Glomerular endothelial cell (primary cell): ENCODE measurements around the gene ZDBF2. TPM values are rescaled to one million over a fixed set of nuclear protein-coding genes. Genes with fewer than 3 reads are reported as not detected.
A peak's percentile ranks its signal among the peaks of the same experiment; 100 is the strongest.
"Not testable (repeated sequence)": the region's sequence is repeated elsewhere in the genome, so short reads cannot be mapped to it uniquely, and the experiment has no call there.

ENCODE experiments used
- DNase-seq: peaks from one replicate; pipeline ENCODE4 v3.0.0-alpha.2; 2011; ENCODE audit warnings: low read depth, low spot score; ENCODE audit errors: extremely low read depth
- total RNA-seq: library from RNA; depleted of rRNA; stranded (reverse); fragments of >200 nt; gene quantifications from 2 replicates; pipeline ENCODE4 v1.2.3, GENCODE V29; 2015

The ZDBF2 gene
- total RNA-seq, 1 donor from 2014 or later = 8.2 TPM

GRCh38 chr2:206259376-206260187, 14.9 kb upstream of the ZDBF2 start:
- no peak for DNase-seq

- no peak for DNase-seq
Observed at GRCh38 chr2:206260188-206261012, 14.1 kb upstream of the ZDBF2 start.

GRCh38 chr2:206263959-206264603, 10.4 kb upstream of the ZDBF2 start:
- no peak for DNase-seq

DNA sequence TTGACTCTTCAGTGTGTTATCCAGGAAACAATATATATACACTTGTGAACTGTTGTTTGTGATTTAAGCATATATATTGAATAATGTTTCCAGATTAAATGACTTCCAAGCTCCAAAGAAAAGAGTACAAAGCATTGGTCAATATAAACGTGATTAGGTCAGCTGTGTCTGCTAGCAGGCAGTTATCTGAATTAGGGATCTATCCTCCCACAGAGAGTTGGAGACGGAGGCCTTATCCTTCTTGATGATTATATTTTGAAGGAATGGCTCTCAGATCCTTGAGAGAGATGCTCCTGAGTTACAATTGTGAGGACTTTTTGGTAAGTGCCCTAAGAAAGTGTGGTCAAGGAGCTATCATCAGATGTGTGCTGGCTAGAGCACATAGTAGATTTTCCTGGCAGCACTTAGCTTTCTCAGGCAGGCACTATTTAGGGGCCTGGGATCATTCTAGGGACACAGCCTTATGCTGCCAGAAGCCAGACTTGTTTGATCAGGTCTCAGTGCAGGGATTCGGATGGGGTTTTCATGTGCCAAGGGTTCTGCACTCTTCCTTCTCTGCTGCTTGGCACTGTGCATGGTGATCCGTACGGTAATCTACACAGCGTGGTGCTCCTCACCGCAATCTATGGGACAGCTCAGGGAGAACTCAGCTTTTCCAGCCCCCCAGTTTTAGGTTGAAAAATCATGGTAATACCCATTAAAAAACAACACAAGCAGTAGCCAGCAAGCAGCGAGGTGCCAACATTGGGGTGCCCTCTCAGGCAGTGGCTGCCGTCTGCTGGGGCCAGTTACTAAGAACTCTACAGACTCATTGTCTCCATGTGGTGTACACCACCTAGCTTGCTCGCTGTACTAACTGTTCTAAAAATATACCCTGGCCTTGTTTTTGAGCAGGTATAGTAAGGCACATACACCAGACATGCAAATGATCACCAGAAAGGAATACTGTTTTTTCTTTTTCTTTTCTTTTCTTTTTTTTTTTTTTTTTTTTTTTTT, 8.0 kb upstream of the ZDBF2 start:
- no peak for DNase-seq

- DNase-seq = no peak
Observed at GRCh38 chr2:206267567-206267966, 6.9 kb upstream of the ZDBF2 start.

GRCh38 chr2:206271065-206271464, 3.4 kb upstream of the ZDBF2 start:
- no peak for DNase-seq

- DNase-seq = no peak
Observed at GRCh38 chr2:206273905-206274304, 558 bp upstream of the ZDBF2 start.

DNA sequence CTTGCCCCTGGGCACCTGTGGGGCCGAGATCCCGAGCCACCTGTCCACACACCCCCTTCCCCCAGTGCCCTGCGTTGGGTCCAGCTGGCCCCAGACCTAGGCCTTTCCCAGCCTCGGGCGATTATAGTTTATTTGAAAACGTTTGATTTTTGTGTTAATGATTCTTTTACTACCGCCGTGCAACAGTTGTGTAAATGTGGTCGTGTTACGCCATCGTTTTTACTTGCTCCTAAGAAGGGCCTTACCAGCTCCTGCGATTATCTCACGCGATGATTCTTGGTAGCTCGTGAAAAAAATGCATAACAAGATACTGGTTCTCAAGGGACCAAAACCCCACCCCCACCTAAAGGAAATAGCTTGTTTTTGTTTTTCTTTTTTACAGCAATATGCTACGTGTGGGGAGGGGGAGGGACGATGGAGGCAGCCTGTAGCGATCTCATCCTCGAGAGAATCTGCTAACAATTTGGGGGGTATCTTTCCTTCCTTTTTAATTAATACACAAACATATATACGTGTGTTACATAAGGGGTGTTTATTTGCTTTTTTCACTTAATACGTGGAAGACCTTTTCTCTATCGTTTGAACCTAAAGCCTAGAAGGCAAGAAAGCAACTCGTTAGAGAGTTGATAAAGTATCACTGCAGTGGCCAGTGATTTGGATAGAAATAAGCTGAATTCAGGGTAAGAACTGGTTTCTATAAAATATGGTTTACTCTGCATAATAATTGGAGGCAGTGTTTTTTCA, 1.0 kb downstream of the ZDBF2 start:
- DNase-seq = no peak

DNA sequence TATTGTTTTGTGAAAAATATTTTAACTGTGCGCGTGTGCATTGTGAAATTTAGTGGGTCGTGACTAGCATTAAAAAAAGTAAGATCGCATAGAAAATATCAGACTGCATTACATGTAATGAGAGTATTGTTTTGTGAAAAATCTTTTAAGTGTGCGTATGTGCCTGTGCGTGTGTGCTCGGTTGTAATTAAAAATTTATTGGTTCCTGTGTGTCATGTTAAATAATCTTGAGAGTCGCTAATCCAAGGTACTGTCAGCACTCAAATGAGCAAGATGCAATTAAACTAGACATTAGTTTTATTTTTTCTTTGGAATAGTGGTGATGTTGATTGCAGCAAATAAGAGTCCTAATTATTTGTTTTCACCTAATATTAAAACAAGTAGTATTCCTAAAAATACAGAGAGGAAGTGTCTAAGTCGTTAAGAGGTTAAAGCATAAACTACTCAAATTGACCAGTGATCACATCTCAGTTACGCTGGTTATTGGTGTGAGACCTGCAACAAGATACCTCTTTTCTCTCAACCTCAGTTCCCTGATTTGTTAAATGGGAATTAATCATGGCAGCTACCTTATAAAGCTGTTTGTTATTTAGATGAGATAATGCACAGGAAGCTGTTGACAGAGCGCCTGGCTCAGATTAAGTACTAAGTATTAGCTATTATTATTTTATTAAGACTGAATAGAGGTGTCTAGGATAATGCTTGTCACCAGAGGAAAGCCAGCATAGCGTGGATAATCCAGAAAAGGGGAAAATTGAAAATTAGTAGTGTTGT, 1.9 kb downstream of the ZDBF2 start:
- no peak for DNase-seq

- no peak for DNase-seq
Observed at GRCh38 chr2:206277503-206277902, 3.0 kb downstream of the ZDBF2 start.

GRCh38 chr2:206282746-206283145, 8.3 kb downstream of the ZDBF2 start:
- no peak for DNase-seq

DNA sequence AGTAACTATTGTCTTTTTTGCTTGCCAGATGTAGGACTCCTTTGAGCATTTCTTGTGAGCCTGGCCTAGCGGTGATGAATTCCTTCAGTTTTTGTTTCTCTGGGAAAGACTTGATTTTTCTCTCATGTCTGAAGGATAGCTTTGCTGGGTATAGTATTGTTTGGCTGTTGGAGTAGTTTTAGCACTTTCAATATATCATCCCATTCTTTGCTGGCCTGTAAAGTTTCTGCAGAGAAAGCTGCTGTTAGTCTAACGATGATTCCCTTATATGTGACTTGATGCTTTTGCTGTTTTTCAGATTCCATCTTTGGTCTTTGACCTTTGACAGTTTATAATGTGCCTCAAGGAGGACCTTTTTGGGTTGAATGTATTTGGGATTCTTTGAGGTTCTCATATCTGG, 12.7 kb downstream of the ZDBF2 start:
- no peak for DNase-seq

DNA sequence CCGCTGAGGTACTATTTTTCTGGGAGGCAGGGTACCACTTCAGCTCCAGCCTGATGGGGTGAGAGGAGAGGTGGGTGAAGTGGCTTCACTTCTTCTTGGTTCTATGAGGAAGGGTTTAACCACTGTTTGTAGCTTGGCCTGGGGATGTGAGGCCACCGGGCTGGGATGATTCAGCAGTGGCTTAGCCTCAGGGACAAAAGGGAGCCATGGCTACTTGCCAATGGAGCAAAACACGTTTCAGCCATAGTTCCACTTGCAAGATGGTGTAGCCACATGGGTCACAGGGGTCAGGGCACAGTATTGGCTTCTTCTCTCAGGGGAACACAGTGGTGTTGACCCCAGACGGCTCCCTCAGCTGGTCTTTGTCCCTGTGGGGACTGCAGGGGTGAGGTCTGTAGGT, 14.9 kb downstream of the ZDBF2 start:
- no peak for DNase-seq

DNA sequence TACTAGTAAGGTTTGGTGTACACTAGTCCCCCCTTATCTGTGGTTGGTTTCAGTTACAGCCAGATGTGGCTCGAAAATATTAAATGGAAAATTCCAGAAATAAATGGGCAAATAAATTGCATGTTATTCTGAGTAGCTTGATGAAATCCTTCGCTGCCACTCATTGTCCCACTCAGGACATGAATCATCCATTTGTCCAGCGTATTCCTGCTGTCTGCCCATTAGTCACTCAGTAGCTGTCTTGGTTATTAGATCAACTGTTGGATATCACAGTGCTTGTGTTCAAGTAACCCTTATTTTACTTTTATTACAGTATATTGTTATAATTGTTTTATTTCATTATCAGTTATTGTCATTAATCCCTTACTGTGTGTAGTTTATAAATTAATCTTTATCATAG, 21.7 kb downstream of the ZDBF2 start:
- peak; percentile 57 for DNase-seq

GRCh38 chr2:206299608-206300007, 25.1 kb downstream of the ZDBF2 start:
- DNase-seq = not testable (repeated sequence)

GRCh38 chr2:206305523-206306245, 31.2 kb downstream of the ZDBF2 start:
- no peak for DNase-seq

GRCh38 chr2:206311026-206311425, 36.6 kb downstream of the ZDBF2 start:
- no peak for DNase-seq

- DNase-seq = no peak
Observed at GRCh38 chr2:206316141-206316540, 41.7 kb downstream of the ZDBF2 start.
